GM19025 (cell line): ENCODE results near the gene METTL26.

Source experiments
- ATAC-seq: cut with Tn5 transposase; IDR thresholded peaks from one replicate; pipeline ENCODE4 v1.9.1; 2021; ENCODE audit warnings: mild to moderate bottlenecking, low read depth, moderate library complexity; ENCODE audit not compliant: unreplicated experiment

METTL26 gene

GRCh38 chr16:675884-676564 lies 39.9 kb upstream of the METTL26 start:
- no peak for ATAC-seq

DNA sequence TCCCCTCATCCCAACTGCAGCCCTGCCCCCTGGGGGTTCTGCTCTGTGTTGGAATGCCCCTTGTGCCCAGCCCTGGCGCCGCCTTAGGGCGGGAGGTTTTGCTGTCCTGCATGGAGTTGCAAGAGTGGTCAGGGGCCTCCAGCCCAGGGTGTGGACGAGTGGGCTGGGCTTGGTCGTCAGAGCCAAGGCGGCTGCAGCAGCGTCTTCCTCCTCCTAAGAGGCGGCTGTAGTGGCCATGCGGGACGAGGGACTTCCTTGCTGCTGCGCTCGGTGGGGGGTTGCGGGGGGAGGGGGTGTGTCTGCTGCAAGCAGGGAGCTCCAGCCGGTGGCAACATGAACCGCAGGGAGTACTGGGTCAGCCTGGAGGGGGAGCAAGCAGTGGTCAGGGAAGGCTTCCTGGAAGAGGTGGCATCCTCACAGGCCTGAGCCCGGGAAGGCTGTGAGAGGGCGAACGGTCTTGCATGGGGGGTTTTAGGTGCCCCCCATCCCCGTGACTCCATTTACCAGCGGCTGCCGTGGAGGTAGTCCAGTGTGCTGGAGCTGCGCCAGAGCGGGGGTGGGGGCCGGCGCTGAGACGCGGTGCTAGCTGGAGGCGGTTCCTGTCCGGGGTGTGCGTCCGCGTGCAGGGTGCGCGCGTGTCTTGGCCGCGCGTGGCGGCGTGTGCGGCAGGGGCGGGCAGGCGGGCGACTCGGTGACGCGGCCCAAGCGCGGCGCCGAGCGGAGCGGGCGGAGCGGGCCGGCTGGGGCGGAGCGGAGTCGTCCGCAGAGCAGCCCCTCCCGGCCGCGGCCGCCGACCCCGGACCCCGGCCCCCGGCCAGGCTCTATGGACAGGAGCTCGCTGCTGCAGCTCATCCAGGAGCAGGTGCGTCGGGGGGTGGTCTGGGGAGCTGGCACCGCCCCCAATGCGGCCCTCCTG lies 39.1 kb upstream of the METTL26 start, which contains the start of gene RHBDL1:
RHBDL1 (plus strand) TSS at position 704 of the 916 bp plus-strand sequence; CDS start at position 824, 120 bp downstream.
- no peak for ATAC-seq

DNA sequence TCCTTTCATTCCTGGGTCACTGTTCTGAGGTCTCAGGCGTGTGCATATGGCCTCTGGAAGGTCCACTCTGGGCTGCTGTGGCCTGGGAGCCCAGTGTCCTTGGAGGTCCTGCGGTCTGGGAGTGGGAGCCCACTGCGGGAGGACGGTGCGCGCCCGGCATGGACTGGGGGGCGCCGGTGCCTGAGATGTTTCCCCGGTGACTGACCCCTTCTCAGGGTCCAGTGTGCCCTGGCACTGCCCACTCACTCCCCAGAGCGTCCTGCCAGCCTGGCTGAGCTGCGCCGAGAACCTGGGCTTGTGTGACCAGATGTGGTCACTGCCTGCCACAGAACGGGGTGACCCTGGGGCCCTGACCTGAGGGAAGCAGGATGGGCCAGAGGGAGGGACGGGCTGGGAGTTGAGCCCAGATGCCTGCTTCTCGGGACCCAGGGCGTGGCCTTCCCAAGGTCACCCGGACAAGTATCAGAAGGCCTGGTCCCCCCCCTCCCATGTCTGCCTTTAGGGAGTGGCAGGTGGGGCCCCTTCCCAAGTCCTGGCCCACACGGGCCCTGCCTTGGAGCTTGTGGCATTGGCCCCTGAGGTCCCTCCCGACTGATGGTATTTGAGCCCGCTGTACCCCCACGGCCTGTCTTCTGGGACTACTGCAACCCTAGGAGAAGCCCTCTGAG lies 38.2 kb upstream of the METTL26 start:
- ATAC-seq: no peak

GRCh38 chr16:673399-673991 lies 37.4 kb upstream of the METTL26 start:
- ATAC-seq: no peak

GRCh38 chr16:672851-673250 lies 36.7 kb upstream of the METTL26 start:
- no peak for ATAC-seq

- ATAC-seq: no peak
Measured at GRCh38 chr16:672371-672770, 36.3 kb upstream of the METTL26 start.

GRCh38 chr16:671353-672131 lies 35.4 kb upstream of the METTL26 start:
- no peak for ATAC-seq

- ATAC-seq: no peak
Measured at GRCh38 chr16:670485-671352, 34.6 kb upstream of the METTL26 start.

DNA sequence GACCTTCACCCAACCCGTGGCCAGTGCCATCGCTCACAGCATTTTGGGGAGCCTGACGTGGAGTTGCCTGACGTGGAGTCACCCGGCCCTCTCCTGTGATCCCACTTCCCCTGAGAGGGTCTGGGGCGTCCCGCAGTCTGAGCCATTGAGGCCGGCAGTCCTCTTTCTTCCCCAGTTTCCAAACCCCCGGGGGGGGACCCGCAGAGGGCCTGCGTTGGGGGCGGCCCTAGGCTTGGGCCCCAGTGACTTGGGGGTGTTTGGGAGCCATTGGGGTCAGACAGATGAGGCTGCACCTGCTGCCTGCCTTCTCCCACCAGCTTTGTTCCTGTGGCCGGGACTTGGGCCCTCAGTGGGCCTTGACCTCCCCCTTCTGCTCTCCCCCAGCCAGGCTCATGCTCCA lies 33.6 kb upstream of the METTL26 start:
- no peak for ATAC-seq

DNA sequence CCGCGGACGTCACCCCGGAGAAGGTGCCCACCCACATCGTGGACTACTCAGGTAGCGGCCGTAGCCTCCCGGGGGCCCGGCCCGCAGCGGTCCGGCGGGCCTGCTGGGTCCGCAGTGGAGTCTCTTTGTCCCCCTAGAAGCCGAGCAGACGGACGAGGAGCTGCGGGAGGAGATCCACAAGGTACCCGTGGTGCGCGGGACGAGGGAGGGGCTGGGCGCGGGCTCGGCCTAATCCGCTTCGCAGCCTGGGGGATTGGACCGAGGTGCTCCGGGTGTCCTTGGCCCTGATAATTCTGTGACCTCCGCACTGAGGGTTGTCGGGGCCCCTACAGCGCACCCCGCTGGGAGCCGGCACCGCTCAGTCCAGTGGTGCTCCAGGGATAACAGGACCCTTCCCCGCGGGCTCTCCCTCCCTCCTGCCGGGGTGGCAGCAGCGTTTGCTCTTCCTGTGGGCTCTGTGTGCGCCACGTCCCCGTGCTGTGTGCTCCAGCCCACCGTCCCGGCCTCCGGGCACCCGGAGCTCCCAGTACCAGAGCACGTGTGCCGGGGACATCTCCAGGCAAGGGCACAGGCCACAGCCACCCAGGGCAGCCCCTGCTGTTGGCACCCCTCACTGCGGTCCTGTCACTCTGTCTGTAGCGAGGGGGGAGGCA lies 32.5 kb upstream of the METTL26 start:
- ATAC-seq: no peak

DNA sequence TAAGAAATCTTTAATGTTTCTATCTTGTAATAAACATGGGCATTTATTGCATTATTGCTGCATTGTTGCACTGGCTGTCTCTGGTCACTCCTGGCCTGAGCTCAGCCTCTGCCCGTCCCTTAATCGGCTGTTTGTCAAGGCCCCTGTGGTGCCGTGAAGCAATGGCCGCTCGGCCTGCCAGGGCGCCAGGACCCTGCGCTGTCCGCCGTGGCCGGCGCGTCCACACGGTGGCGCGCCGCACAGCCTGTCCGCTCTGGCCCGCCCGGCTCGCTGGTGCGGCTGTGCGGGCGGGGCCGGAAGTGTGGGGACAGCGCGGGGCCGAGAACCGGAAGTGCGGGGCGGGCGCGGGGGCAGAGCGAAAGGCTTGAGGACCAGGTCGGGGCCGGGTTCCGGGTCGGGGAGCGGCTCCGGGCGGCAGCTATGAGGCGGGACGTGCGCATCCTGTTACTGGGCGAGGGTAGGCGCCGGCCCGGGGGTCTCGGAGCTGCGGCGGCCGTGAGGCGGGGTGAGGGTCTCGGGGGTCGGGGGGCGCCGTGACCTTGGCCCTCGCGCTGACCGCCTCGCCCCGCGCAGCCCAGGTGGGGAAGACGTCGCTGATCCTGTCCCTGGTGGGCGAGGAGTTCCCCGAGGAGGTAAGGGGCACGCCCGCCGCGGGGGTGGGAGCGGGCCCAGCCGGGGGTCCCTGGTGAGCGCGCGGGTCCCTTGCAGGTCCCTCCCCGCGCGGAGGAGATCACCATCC lies 31.8 kb upstream of the METTL26 start, which contains the start of gene RHOT2:
RHOT2 (plus strand) TSS at position 353 of the 739 bp plus-strand sequence; CDS start at position 421, 68 bp downstream.
- peak; percentile 95 for ATAC-seq

- no peak for ATAC-seq
Measured at GRCh38 chr16:667113-667779, 31.1 kb upstream of the METTL26 start.

GRCh38 chr16:666572-666971 lies 30.5 kb upstream of the METTL26 start:
- ATAC-seq: no peak

DNA sequence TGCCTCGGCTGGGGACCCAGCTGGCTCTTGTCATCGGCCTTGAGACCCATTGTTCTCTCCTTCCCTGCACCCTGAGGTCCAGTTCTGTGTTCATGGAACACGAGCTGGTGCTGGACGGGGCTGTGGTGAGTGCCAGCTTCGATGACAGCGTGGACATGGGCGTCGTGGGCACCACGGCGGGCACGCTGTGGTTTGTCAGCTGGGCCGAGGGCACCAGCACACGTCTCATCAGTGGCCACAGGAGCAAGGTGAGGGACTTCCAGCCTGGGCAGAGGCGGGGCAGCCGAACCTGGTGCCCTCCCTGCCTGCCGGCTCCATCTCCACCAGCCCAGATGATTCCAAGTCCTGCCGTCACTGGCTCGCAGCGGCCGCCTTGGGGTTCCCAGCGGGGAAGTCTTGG lies 26.5 kb upstream of the METTL26 start:
- no peak for ATAC-seq

DNA sequence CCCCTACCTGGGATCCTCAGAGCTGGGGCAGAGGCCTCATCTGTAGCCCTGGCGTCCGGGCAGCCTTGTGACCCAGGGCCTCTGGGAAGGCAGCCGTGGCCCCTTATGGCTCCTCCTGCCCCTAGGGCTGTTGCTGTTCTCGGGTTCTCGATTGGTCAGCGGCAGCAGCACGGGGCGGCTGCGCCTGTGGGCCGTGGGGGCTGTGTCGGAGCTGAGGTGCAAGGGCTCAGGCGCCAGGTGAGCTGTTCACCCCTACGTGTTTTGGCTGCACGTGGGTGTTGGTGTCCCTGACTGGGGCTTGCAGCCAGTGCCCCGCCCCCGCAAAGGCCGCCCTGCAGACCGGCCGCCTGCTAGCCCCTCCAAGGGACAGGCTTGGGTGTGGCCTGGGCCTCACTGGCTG lies 26.0 kb upstream of the METTL26 start:
- ATAC-seq: no peak

GRCh38 chr16:661184-661821 lies 25.2 kb upstream of the METTL26 start:
- ATAC-seq: no peak
